NCI-H510A treated with DMSO at 0.1 percent for 48 hours (cell line): ENCODE measurements around the gene AP3S2.
"Not testable (repeated sequence)": the region's sequence is repeated elsewhere in the genome, so short reads cannot be mapped to it uniquely, and the experiment has no call there.

Source experiments
- DNase-seq: peaks from one replicate; lab custom pipeline; 2025; lab: John Stamatoyannopoulos, UW

AP3S2 gene

GRCh38 chr15:89903015-89903857 is 9.4 kb upstream of the AP3S2 start:
- DNase-seq, result no peak

- DNase-seq, result no peak
These were observed 7.1 kb upstream of the AP3S2 start for GRCh38 chr15:89900849-89901248.

- no peak for DNase-seq
These were observed 6.3 kb upstream of the AP3S2 start for GRCh38 chr15:89899951-89900567.

- DNase-seq, result no peak
These were observed 5.6 kb upstream of the AP3S2 start for GRCh38 chr15:89899295-89899945.

GRCh38 chr15:89898614-89899294 is 5.0 kb upstream of the AP3S2 start:
- DNase-seq, result no peak

- no peak for DNase-seq
These were observed 4.4 kb upstream of the AP3S2 start for GRCh38 chr15:89898146-89898545.

GRCh38 chr15:89893027-89893426 is 767 bp downstream of the AP3S2 start:
- no peak for DNase-seq

GRCh38 chr15:89888214-89888804 is 5.5 kb downstream of the AP3S2 start:
- DNase-seq, result no peak

- DNase-seq, result no peak
These were observed 8.2 kb downstream of the AP3S2 start for GRCh38 chr15:89885611-89886010.

- not testable (repeated sequence) for DNase-seq
These were observed 8.6 kb downstream of the AP3S2 start for GRCh38 chr15:89885179-89885578.

GRCh38 chr15:89883518-89883917 is 10.3 kb downstream of the AP3S2 start:
- DNase-seq, result no peak

- no peak for DNase-seq
These were observed 13.1 kb downstream of the AP3S2 start for GRCh38 chr15:89880727-89881126.

GRCh38 chr15:89878323-89878722 is 15.5 kb downstream of the AP3S2 start:
- no peak for DNase-seq

- DNase-seq, result no peak
These were observed 16.7 kb downstream of the AP3S2 start for GRCh38 chr15:89877083-89877425.

GRCh38 chr15:89876396-89877082 is 17.3 kb downstream of the AP3S2 start:
- DNase-seq, result no peak

- DNase-seq, result no peak
These were observed 18.1 kb downstream of the AP3S2 start for GRCh38 chr15:89875741-89876140.

GRCh38 chr15:89874926-89875564 is 18.7 kb downstream of the AP3S2 start:
- DNase-seq, result peak; percentile 66

GRCh38 chr15:89870688-89871288 is 23.0 kb downstream of the AP3S2 start:
- no peak for DNase-seq

- DNase-seq, result no peak
These were observed 23.8 kb downstream of the AP3S2 start for GRCh38 chr15:89870006-89870405.

- DNase-seq, result not testable (repeated sequence)
These were observed 24.3 kb downstream of the AP3S2 start for GRCh38 chr15:89869490-89869889.
